GM12878 (cell line): ENCODE measurements around the gene SCNN1B.

ENCODE experiments used
- GATAD2B ChIP-seq: fragments of 450-650 bp; conservative IDR thresholded peaks from 2 replicates; pipeline ENCODE4 v1.6.1; 2017; ENCODE audit warnings: low read depth, mild to moderate bottlenecking, moderate library complexity
- TF ChIP-seq, protein P1 (sequence below), 3 experiments: IDR thresholded peaks in 2 of 3; conservative IDR thresholded peaks in 1 of 3; 2 replicates each; pipeline ENCODE4 v1.5.1; 2011; ENCODE audit warnings: low read depth in 3 of 3, low read length in 3 of 3, mild to moderate bottlenecking in 3 of 3, control low read depth in 2 of 3, moderate library complexity in 2 of 3, inconsistent platforms in 1 of 3, mixed read lengths in 1 of 3; ENCODE audit not compliant: control insufficient read depth in 2 of 3, insufficient read depth in 1 of 3; ENCODE audit errors: extremely low read depth in 1 of 3

DNA sequence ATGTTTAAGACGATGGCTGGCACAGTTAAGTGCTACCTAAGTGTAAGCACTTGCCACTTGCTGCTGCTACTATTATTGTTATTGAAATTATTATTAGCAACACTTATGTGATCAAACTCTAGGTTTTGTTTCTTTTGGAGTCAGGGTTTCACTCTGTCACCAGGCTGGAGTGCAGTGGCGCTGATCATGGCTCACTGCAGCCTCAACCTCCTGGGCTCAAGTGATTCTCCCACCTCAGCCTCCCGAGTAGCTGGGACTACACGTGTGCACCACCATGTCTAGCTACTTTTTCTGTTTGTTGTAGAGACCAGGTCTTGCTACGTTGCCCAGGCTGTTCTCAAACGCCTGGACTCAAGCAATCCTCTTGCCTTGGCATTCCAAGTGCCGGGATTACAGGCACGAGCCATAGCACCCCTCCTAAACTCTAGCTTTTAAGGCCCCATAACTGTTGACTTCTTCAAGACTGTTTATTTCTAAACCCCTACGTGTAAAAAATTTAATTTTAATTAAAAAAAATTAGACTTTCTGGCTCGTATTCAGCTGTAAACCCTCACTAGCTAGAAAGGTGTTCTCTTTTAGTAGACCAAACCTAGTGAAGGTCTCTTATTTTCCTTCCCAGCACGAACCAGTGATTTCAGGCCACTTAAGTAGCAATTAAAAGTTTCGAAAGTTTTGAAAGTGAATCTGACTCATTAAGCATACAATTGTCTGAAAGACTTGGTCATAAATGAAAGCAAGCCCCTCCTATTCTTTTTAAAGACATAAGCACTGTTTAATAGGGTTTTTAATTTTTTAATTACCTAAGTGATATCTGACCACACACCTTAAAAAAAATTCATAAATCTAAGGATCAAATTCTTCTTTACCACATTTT is 11.7 kb upstream of the SCNN1B start:
- TF ChIP-seq, protein P1, sequence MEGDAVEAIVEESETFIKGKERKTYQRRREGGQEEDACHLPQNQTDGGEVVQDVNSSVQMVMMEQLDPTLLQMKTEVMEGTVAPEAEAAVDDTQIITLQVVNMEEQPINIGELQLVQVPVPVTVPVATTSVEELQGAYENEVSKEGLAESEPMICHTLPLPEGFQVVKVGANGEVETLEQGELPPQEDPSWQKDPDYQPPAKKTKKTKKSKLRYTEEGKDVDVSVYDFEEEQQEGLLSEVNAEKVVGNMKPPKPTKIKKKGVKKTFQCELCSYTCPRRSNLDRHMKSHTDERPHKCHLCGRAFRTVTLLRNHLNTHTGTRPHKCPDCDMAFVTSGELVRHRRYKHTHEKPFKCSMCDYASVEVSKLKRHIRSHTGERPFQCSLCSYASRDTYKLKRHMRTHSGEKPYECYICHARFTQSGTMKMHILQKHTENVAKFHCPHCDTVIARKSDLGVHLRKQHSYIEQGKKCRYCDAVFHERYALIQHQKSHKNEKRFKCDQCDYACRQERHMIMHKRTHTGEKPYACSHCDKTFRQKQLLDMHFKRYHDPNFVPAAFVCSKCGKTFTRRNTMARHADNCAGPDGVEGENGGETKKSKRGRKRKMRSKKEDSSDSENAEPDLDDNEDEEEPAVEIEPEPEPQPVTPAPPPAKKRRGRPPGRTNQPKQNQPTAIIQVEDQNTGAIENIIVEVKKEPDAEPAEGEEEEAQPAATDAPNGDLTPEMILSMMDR (IDR thresholded peaks at IDR 0.05 in 2 of 3, conservative IDR thresholded peaks at IDR 0.05 in 1 of 3; ENCODE audit: control insufficient read depth in 2 of 3, extremely low read depth in 1 of 3, insufficient read depth in 1 of 3, low read depth in 3 of 3, low read length in 3 of 3) = no peak
- TF ChIP-seq GATAD2B = no peak
